Adrenal gland (tissue), 5 donors: ENCODE measurements around the gene ALDH1L1.

Source experiments
- POLR2A ChIP-seq, 2 donors: fragments of 450-650 bp; IDR thresholded peaks; one replicate each; pipeline ENCODE4 v1.6.1; 2017; ENCODE audit warnings: antibody characterized with exemption in 2 of 2, mild to moderate bottlenecking in 2 of 2, moderate library complexity in 1 of 2
- TF ChIP-seq, protein P1 (sequence below), 6 experiments: fragments of 450-650 bp in 4 of 6; fragments of 200-600 bp in 2 of 6; sonication (generic) in 1 of 6; IDR thresholded peaks; 1 replicate in 5 of 6; 2 replicates in 1 of 6; pipeline versions ENCODE4 v1.5.1 to v1.8.0; 2016 to 2021; ENCODE audit warnings: antibody characterized with exemption in 6 of 6, mild to moderate bottlenecking in 2 of 6, moderate library complexity in 1 of 6
- donor health status: DM: no; HTN: no; CAD: no.

DNA sequence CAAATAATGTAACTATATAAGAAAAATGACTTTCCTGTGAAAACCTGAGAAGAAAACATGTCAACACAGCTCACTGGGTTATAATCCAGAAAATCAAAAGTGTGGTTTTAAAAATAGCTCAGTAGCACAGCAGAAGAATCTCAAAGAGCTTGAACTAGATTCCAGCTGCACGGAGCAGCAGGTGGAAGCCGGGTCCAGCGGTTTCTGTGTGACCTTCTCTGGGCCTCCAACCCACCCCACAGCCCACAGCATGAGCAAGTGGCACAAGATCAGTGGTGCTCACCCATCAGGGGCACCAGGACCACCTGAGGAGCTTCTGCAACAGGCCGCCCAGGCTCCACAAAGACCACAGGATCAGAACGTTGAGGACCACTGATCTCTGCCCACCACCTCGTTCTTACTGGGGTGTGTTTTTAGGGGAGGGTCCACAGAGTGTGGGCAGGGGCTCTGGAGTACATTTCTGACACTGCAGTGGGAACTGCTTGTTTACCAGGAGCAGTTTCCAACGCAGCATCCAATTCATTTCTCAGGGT is 119.7 kb downstream of the ALDH1L1 start:
- TF ChIP-seq, protein P1, sequence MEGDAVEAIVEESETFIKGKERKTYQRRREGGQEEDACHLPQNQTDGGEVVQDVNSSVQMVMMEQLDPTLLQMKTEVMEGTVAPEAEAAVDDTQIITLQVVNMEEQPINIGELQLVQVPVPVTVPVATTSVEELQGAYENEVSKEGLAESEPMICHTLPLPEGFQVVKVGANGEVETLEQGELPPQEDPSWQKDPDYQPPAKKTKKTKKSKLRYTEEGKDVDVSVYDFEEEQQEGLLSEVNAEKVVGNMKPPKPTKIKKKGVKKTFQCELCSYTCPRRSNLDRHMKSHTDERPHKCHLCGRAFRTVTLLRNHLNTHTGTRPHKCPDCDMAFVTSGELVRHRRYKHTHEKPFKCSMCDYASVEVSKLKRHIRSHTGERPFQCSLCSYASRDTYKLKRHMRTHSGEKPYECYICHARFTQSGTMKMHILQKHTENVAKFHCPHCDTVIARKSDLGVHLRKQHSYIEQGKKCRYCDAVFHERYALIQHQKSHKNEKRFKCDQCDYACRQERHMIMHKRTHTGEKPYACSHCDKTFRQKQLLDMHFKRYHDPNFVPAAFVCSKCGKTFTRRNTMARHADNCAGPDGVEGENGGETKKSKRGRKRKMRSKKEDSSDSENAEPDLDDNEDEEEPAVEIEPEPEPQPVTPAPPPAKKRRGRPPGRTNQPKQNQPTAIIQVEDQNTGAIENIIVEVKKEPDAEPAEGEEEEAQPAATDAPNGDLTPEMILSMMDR (IDR thresholded peaks at IDR 0.05) = no peak
- TF ChIP-seq POLR2A (IDR thresholded peaks at IDR 0.05) = no peak
